ENCODE measurements around the gene CFL1.
A peak's percentile ranks its signal among the peaks of the same experiment; 100 is the strongest.
"Not testable (repeated sequence)": the region's sequence is repeated elsewhere in the genome, so short reads cannot be mapped to it uniquely, and the experiment has no call there.

CFL1 gene

DNA sequence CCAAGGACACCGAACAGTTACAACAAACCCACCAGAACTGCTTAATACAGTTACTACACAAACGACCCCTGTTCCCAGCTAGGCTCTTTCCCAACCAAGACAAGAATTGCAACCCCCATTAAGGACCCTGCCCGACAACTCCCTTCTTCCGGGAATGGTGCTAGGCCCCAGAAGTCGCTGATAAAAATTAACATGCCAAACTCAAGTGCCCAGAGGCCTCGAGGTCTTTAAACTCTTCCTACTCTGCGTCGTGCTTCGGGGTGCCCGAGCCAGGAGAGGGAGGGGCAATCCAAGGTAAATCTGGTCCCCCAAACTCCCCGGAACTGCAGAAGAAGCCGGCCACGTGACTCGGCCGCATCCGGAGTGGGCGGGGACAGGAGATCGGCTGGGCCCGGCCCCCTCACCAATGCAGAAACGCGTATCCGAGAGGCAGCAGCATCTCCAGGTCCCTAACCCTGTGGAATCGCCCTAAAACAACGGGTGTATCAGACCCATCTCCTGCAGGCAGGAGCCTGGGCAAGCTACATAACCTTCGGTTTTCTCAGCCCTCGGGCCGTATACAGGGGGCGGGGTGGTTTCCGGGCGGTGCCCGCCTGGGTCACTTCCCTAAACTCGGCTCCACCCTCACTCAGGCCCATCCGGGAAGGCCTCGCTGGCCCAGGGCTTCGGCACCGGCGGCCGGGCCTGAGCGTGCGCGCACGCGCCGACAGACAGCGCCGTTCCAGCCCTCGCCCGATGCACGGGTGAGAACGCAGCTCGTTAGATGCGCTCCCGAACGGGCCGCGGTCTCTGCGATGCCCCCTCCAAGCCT is 1.1 kb downstream of the CFL1 start:
- DNase-seq, result no peak

DNA sequence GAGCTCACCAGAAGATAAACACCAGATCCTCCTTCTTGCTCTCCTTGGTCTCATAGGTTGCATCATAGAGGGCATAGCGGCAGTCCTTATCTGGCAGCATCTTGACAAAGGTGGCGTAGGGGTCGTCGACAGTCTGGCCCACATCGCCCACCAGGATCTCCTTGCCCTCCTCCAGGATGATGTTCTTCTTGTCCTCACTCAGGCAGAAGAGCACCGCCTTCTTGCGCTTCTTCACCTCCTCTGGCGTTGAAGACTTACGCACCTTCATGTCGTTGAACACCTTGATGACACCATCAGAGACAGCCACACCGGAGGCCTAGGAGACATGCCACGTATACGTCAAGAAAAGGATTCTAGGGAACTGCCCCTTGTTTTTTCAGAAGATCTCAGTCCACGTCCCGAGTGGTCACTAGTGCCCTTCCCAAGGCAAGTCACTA is 2.0 kb downstream of the CFL1 start:
- no peak for DNase-seq

DNA sequence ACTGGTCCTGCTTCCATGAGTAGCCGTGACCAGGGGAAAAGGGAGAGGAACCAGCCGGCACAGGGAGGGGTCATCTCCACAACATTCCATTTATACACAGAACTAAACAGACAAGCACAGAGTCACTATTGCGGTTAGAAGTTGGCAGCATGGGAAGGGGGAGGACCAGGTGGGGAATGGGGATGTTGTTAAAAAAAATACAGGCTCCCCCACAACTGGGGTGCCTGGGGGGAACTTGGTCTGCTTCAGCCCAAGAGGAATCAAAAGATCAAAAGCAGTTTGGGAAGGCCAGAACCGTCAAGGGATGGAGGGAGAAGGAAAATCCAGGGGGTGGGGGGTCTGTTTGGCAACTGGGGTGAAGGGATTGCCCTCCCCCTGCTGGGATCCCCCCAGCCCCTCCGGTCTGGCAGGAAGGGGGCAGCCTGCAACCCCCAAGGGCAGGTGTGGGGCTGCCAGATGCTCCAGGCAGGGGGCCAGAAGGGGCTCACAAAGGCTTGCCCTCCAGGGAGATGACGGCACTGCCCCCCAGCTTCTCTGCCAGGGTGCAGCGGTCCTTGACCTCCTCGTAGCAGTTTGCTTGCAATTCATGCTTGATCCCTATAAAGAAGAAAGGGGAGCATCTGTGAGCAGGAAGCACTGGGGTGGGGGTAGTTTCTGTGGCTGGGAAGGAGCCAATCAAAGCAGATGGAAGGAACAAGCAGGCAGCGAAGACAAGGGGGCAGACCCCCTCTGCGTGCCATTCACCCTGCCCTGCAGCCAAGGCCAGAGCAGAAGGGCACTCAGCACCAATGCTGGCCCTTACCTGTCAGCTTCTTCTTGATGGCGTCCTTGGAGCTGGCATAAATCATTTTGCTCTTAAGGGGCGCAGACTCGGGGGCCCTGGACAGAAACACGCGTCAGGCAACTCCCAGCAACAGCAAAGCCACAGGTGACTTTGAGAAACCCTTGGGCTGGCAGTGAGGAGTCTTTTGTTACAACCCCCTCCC is 2.8 kb downstream of the CFL1 start:
- DNase-seq, result no peak

DNA sequence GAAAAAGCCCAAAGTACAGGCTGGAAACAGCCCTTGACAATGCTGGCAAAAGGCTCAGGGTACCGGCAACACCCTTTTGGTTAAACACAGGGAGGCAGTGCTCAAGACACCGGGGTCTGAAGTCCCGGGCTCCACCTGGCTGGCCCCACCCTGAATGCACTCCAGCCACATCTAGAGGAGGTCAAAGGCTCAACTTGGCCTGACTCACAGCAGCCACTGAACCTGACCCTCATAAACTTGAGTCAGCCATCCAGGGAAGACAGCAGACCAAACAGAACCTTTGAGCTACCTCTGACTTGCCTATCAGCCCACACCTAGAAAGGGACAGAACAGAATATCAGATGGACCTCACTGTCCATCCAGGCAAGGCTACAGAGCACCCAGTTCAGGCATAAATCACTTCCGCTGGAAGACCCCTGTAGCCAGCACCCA is 3.8 kb downstream of the CFL1 start:
- DNase-seq, result no peak

DNA sequence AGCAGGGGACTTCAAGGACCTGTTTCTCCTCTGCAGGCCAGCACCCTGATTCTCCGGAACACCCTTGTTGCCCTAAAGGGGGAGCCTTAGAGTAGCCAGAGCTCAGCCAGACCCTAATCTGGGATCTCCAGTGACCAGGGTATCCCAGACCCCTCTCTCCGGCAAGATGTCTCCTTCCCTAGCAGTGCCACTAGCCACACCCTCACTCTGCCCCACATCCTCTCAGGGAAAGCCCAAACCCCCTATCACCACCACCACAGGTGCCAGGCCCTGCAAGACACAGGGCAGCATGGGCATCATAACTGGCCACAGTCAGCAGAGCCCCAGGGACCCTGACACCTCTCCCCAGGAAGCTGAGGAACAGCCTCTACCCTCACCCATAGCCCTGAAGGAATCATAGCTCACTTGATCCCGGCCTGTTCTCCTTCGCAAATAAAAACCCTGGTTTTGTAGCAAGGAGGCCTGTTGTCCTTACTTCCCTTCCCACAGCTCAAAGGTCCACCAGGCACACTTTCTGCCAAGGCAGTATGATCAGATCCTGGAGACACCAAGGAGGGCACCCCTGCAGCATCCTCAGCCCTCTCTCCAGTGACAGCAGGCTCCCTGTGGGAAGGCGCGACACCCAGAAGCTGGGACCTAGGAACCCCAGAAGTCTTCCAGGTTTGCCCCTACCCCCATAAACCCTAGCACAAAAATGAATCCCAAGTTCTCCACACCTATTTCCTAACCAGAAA is 4.6 kb downstream of the CFL1 start:
- no peak for DNase-seq

DNA sequence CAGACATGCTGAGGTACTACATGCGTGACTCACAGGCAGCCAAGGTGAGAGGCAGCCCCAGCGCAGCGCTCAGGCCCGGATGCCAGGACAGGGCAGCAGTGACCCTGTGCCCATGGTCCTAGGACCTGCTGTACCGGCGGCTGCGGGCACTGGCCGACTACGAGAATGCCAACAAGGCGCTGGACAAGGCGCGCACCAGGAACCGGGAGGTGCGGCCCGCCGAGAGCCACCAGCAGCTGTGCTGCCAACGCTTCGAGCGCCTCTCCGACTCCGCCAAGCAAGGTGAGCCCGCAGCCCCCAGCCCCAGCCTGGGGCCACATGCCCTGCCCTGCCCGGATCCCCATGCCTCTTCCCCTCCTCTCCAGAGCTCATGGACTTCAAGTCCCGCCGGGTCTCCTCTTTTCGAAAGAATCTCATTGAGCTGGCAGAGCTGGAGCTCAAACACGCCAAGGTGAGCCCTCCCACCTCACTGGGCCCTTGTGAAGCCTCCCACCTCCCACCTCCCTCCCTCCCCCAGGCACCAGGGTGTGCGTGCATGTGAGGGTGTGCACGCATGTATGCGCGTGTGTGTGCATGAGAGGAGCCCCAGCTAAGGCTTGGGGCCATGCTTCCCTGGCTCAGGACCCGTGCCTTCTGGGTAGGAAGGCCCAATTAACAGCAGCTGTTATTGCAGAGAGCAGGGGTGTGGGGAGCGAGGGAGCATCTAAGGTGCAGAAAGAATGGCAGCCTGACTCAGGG is 5.3 kb downstream of the CFL1 start:
- no peak for DNase-seq

DNA sequence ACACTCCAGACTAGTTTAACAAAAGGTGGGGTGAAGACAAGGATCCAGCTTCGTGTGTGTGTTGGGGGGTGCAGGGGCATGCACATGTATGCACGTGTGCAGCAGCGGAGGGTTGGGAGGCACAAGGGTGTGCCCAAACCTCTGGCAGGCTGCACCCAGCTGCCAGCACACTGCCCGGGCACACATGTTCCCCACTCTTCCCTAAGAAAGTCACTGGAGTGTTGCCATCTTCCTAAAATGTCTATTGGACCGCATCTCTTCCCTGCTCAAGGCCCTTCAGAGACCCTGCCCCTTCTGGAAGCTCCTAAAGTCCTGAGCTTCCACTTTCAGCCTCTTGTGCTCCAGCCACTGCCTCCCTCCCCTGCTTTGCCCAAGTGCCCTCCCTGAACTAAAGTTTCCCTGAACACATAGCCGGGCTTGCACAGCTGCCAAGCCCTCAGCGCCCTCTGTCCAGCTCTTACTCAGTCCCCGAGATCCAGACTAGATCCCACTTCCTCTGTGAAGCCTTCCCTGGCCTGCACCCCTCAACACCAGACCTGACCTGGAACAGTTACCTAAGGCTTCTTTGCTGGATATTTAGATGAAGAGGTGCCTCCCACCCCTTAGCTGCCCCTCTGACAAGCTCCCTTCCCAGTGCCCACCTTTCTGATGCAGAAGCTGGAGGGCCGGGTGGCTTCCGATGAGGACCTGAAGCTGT is 6.0 kb downstream of the CFL1 start:
- no peak for DNase-seq

DNA sequence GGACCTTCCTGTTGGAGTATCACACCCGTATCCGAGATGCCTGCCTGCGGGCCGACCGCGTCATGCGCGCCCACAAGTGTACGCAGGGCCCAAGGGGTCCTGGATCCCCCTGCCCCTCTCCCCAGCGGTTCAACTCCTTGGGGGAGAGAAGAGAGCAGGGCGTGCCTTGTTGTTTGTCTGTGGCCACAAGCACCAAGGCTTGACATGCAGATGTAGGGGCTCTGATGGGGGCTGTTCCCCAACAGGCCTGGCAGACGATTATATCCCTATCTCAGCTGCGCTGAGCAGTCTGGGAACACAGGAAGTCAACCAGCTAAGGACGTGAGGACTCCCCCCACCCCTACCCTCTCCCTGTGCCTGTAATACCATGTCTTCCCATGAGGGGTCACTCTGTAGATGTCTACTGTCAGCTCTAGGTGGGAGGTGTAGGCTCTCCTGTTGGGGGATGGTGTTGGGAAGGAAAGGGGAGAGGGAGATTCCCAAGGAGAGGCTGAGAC is 6.8 kb downstream of the CFL1 start:
- no peak for DNase-seq

DNA sequence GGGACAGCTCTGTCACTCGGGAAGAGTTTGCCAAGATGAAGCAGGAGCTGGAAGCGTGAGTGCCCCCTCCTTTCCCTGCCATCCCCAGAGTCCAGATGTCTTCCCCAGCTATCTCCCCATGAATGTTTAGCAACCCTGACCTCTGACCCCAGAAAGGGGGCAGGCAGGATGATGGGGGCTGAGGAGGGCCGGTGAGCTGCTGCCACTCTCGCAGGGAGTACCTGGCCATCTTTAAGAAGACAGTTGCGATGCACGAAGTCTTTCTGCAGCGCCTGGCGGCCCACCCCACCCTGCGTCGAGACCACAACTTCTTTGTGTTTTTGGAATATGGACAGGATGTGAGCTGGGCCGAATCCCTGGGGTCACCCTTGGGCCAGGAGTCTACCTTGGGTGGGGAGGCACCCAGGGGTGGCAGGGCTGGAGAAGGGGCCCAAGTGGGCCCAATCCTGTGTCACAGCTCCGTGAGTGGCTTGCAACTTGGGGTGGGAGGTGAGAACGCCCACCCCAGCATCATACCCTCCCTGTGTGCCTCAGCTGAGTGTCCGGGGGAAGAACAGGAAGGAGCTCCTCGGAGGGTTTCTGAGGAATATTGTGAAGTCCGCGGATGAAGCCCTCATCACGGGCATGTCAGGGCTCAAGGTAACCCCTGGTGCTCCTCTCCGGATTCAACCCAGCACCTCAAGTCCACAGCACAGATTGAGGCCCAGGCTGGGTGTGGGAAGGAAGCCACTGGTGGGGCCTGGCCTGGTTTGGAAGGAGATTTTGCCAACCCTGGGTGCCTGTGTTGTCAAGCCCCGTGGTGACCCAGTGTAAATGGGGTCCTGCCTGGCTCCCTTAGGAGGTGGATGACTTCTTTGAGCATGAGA is 7.5 kb downstream of the CFL1 start:
- no peak for DNase-seq

DNA sequence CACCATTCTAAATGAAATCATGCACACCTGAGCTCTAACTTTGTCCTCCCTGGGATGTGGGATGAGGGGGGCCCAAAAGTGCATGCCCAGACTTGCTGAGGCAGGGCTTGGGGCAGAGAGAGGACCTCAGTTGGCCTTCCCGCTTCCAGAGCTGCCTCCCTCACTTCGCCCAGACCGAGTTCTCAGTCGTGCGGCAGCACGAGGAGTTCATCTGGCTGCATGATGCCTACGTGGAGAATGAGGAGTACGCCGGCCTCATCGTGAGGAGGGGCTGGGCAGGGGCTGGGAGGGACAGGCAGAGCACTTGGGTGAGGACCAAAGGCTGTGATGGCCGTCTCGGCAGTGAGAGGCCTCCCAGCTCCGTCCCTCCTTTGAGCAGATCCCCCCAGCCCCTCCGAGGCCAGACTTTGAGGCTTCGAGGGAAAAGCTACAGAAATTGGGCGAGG is 8.2 kb downstream of the CFL1 start:
- DNase-seq, result no peak

DNA sequence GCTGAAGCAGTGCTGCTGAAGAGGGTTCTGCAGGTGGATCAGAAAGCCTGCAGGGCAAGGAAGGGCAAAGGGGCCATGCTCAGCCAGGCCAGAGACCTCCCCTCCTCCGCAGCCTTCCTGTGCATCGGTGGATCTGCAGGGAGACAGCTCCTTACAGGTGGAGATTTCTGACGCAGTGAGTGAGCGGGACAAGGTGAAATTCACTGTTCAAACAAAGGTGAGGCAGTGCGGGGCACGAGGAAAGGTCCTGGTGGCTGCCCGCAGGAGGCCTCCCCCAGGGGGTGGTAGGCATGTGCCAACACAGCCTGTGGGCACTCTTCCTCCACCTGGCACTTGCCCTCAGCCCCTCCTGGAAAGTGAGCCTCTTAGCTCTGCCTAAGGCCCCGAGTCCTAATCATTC is 8.6 kb downstream of the CFL1 start:
- no peak for DNase-seq

DNA sequence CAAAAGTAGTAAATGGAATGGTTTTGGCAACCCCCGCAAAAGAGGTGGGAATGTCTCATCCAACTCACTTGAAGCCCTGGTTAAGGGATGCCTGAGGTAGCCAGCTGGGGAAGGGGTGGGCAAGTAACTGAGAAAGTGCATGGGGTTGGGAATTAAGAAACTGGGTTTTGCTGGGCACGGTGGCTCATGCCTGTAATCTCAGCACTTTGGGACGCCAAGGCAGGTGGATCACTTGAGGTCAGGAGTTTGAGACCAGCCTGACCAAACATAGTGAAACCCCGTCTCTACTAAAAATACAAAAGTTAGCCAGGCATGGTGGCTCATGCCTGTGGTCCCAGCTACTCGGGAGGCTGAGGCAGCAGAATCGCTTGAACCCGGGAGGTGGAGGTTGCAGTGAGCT is 9.3 kb downstream of the CFL1 start:
- not testable (repeated sequence) for DNase-seq

DNA sequence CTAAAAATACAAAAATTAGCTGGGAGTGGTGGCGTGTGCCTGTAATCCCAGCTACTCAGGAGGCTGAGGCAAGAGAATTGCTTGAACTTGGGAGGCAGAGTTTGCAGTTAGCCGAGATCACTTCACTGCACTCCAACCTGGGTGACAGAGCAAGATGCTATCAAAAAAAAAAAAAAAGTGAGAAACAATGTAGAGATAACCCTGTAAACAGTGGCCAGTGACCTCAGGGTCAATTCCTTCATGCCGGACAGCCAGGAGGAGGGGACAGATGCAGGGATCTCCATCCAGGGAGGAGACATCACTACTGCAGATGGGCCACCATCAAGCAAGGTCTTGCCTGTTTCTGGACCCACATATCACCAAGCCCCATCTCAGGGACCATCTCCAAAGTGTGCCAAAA is 10.2 kb downstream of the CFL1 start:
- no peak for DNase-seq

DNA sequence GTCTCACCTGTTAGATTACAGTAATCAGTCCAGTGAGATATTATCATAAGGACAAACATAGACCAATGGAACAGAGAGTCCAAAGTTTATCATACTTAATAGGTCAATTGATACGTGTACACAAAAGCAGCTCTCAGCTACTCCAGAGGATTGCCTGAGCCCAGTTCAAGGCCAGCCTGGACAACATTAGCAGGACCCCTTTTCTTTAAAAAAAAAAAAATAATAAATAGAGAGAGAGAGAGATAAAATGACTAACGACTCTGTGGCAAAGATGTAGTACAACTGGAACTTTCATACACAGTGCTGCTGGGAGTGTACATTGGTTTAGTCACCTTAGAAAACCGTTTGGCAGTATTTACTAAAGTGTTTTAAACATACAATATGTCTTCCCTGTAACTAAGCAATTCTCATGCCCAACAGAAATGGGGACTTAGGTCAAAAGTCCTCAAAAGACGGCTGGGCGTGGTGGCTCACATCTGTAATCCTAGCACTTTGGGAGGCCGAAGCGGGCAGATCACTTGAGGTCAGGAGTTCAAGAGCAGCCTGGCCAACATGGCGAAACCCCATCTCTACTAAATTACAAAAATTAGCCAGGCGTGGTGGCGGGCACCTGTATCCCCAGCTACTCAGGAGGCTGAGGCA is 13.6 kb downstream of the CFL1 start:
- DNase-seq, result no peak

DNA sequence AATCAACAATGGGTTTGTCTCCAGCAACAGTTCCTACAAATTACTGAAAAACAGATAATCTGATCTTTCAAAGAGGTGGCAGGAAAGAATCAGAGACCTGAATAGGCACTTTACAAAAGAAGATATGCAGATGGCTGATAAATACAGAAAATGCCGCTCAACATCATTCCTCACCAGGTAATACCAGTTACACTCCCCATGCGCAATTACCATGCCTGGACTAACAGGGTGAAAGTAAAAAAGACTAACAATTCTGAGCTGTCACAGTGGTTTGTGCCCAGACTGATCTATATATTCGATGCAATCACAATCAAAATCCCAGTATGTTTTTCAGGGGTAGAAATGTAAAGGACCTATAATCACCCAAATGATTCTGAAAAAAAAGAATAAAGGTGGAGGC is 14.2 kb downstream of the CFL1 start:
- no peak for DNase-seq

DNA sequence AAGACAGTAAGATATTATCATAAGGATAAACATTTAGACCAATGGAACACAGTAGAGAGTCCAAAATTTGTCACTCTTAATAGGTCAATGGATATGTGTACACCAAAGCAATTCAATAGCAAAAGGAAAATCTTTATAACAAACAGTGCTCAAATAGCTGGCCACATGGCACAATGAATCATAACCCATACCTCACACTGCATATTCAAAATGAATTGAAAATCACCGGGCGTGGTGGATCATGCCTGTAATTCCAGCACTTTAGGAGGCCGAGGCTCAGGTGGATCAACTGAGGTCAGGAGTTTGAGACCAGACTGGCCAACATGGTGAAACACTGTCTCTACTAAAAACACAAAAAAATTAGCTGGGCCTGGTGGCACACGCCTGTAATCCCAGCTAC is 15.8 kb downstream of the CFL1 start:
- no peak for DNase-seq

DNA sequence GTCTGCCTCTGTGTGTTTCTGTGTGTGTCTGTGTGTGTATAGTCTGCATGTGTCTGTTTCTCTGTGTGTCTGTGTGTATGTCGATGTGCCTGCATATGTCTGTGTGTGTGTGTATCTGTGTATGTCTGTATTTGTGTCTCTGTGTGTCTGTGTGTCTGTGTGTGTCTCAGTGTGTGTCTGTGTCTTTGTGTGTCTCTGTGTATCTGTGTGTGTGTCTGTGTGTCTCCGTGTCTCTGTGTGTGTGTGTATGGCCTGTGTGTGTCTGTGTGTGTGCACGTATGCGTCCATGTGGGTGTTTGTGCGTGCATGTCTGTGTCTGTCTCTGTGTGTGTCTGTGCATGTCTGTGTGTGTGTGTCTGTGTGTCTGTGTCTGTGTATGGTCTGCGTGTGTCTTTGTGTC is 23.8 kb downstream of the CFL1 start:
- DNase-seq, result no peak

DNA sequence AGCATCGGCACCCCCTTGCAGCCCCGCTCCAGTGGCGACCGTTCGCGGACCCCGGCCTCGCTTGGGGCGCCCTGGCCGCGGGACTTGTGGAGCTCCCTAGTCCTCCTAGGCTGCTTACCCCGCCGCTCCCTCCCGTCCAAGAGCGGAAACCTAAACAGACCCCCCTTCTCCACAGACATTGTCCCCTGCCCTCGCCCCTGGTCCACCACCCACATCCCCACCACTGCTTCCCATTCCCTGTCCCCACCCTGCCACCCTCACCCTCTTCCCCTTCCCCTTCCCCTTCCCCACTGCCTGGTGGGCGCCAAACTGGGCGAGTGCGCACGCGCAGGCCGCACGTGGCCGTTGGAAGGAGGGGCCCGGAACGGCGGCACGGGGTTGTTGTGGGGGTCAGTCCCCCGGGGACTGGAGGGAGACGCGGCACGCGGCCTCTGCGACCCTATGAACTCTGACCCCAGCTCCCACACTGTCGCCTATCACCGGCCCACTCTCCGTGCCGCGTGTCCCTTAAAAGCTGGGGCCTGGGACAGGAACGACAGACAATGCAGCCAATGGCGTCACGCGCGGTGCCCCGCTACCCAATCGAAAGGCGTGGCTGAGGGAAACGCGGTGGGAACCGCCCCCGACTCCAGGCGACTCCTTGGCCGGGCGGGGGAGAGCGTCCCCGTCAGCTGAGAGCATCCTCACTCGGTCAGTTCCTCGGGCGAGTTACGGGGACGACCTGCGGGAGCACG is 24.5 kb downstream of the CFL1 start, which contains the start of gene SNX32:
Gene SNX32, plus strand, starts transcription at position 667 of the 734 bp plus-strand sequence. CDS start 103 bp downstream, outside the sequence.
- peak; percentile 57 to 70 for DNase-seq

DNA sequence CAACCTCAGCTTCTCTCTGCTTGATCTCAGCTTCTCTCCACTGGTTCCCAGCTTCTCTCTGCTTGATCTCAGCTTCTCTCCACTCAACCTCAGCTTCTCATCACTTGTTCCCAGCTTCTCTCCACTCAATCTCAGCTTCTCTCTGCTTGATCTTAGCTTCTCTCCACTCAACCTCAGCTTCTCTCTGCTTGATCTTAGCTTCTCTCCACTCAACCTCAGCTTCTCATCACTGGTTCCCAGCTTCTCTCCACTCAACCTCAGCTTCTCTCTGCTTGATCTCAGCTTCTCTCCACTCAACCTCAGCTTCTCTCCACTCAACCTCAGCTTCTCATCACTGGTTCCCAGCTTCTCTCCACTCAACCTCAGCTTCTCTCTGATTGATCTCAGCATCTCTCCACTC is 25.7 kb downstream of the CFL1 start:
- not testable (repeated sequence) for DNase-seq

All from SHP77 (cell line).